ENCODE results near the gene RSU1.

Gene RSU1

DNA sequence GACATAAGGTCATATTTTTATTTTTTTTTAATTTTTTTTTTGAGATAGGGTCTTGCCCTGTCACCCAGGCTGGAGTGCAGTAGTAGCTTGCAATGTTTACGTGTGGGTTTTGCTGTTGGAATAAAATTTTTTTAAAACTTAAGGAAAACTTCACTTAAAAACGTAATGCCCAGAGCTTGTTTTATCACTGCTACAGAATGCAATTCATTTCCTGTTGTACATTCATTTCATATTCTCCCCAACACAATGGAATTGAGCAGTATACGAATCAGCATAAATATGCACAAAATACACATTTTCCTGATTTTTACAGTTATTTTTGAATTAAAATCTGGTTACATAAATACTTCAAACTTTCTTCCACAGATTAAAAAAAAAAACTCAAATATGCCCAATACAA lies 40.3 kb downstream of the RSU1 start:
- Histone ChIP-seq H3K4me1 (ENCODE audit: control insufficient read depth, insufficient read depth, low read depth, low read length) (no peaks in the 10 kb centered on the region), H2BK5ac (ENCODE audit: low read depth, low read length, poor library complexity, severe bottlenecking) (no peak overlapping the region), H3K9me3 (ENCODE audit: control insufficient read depth, low read length) (no peaks in the 10 kb centered on the region), H3K79me1 (replicated peaks; ENCODE audit: low read length, poor library complexity, severe bottlenecking) (peaks cover 30% of the 10 kb centered on the region), H2BK15ac (ENCODE audit: low read depth, poor library complexity, severe bottlenecking) (no peak overlapping the region), H2BK120ac (ENCODE audit: low read depth, low read length) (no peak overlapping the region), H3K36me3 (ENCODE audit: control insufficient read depth in 1 of 2, insufficient read depth in 2 of 2, low read depth in 1 of 2, low read length in 2 of 2) (peaks cover 10 to 50% of the 10 kb centered on the region in 2 experiments), H3K18ac (ENCODE audit: low read depth in 1 of 2, low read length in 2 of 2) (no peak overlapping the region), H2BK12ac (ENCODE audit: low read length in 2 of 2) (no peak overlapping the region), H3K14ac (ENCODE audit: low read length in 2 of 2) (no peak overlapping the region), H3K23ac (ENCODE audit: low read length in 2 of 2) (no peak overlapping the region), H3K4me3 (ENCODE audit: insufficient read depth in 1 of 2, low read depth in 1 of 2, low read length in 2 of 2) (no peak overlapping the region), H3K4ac (ENCODE audit: low read depth in 1 of 2, low read length in 2 of 2) (no peak overlapping the region), H3K4me2 (ENCODE audit: low read length, poor library complexity, severe bottlenecking) (no peak overlapping the region), H2AFZ (ENCODE audit: low read depth, low read length) (no peak overlapping the region), H2AK5ac (ENCODE audit: low read length, severe bottlenecking) (no peak overlapping the region), H4K91ac (ENCODE audit: low read length) (no peak overlapping the region), H3K9ac (ENCODE audit: low read length) (peak overlapping the region; percentile 58), H3K27ac (ENCODE audit: low read length, poor library complexity, severe bottlenecking) (no peak overlapping the region), H3K27me3 (ENCODE audit: control insufficient read depth in 1 of 2, insufficient read depth in 1 of 2, low read length in 2 of 2) (no peaks in the 10 kb centered on the region), H4K8ac (ENCODE audit: low read length) (no peak overlapping the region)
- no peak for DNase-seq
- WGBS = 47% methylated on average over 2 of the region's 3 CpGs

DNA sequence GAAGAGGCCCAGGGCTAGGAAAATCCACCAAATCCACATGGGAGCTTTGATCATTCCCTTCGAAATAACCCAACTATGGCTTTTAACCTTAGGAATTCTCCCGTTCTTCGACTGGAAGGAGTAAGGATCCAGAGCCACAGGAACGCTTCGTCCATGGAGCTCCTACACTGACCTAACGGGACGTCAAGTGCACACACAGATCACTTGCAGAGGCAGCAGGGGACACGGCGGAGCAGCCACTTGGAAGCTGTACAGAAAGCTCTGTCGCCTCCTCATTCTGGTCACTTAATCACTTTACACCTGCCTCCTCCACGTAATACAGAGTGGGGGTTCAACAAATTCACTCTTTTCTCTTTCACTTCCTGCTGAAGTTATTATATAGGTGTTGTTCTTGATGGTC lies 43.9 kb downstream of the RSU1 start:
- Histone ChIP-seq H2BK120ac (ENCODE audit: low read depth, low read length) (no peak overlapping the region), H3K4me1 (ENCODE audit: control insufficient read depth, insufficient read depth, low read depth, low read length) (no peaks in the 10 kb centered on the region), H3K27ac (ENCODE audit: low read length, poor library complexity, severe bottlenecking) (no peak overlapping the region), H3K4me3 (ENCODE audit: insufficient read depth in 1 of 2, low read depth in 1 of 2, low read length in 2 of 2) (no peak overlapping the region), H2AFZ (ENCODE audit: low read depth, low read length) (no peak overlapping the region), H3K4me2 (ENCODE audit: low read length, poor library complexity, severe bottlenecking) (no peak overlapping the region), H3K4ac (ENCODE audit: low read depth in 1 of 2, low read length in 2 of 2) (no peak overlapping the region), H2BK15ac (ENCODE audit: low read depth, poor library complexity, severe bottlenecking) (no peak overlapping the region), H4K91ac (ENCODE audit: low read length) (no peak overlapping the region), H3K23ac (ENCODE audit: low read length in 2 of 2) (no peak overlapping the region), H2BK5ac (ENCODE audit: low read depth, low read length, poor library complexity, severe bottlenecking) (no peak overlapping the region), H3K9me3 (ENCODE audit: control insufficient read depth, low read length) (no peaks in the 10 kb centered on the region), H3K9ac (ENCODE audit: low read length) (no peak overlapping the region), H3K14ac (ENCODE audit: low read length in 2 of 2) (no peak overlapping the region), H3K79me1 (replicated peaks; ENCODE audit: low read length, poor library complexity, severe bottlenecking) (peaks cover 36% of the 10 kb centered on the region), H3K18ac (ENCODE audit: low read depth in 1 of 2, low read length in 2 of 2) (no peak overlapping the region), H2AK5ac (ENCODE audit: low read length, severe bottlenecking) (no peak overlapping the region), H4K8ac (ENCODE audit: low read length) (no peak overlapping the region), H2BK12ac (ENCODE audit: low read length in 2 of 2) (no peak overlapping the region), H3K36me3 (ENCODE audit: control insufficient read depth in 1 of 2, insufficient read depth in 2 of 2, low read depth in 1 of 2, low read length in 2 of 2) (peaks cover 10 to 28% of the 10 kb centered on the region in 2 experiments), H3K27me3 (ENCODE audit: control insufficient read depth in 1 of 2, insufficient read depth in 1 of 2, low read length in 2 of 2) (no peaks in the 10 kb centered on the region)
- DNase-seq = no peak
- WGBS = 70% methylated on average over 9 of the region's 11 CpGs

DNA sequence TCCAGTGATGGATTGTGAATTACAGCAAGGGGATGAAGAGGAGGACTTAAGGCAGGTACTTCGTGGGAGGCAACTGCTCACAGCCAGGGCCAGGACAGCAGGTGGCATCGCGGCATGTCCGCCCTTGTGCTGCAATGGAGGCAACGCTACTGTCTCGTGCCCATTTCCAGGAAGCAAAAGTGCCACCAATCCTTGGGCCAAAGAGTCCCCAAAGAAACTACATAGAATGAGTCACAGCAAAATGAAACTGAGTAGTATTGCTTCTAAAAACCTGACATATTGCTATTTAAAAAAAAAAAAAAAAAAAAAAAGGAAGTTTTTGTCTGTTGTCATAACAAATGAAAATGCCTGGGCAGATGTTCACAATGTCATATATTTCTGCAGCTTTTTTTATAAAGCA lies 46.6 kb downstream of the RSU1 start:
- Histone ChIP-seq H3K18ac (ENCODE audit: low read depth in 1 of 2, low read length in 2 of 2) (no peak overlapping the region), H2AFZ (ENCODE audit: low read depth, low read length) (no peak overlapping the region), H3K27me3 (ENCODE audit: control insufficient read depth in 1 of 2, insufficient read depth in 1 of 2, low read length in 2 of 2) (no peaks in the 10 kb centered on the region), H4K8ac (ENCODE audit: low read length) (no peak overlapping the region), H3K23ac (ENCODE audit: low read length in 2 of 2) (no peak overlapping the region), H3K9ac (ENCODE audit: low read length) (no peak overlapping the region), H3K79me1 (replicated peaks; ENCODE audit: low read length, poor library complexity, severe bottlenecking) (peaks cover 46% of the 10 kb centered on the region), H3K14ac (ENCODE audit: low read length in 2 of 2) (peak overlapping the region in 1 of 2 experiments; percentile 2), H3K9me3 (ENCODE audit: control insufficient read depth, low read length) (no peaks in the 10 kb centered on the region), H2BK12ac (ENCODE audit: low read length in 2 of 2) (no peak overlapping the region), H3K4me1 (ENCODE audit: control insufficient read depth, insufficient read depth, low read depth, low read length) (no peaks in the 10 kb centered on the region), H2BK15ac (ENCODE audit: low read depth, poor library complexity, severe bottlenecking) (no peak overlapping the region), H2AK5ac (ENCODE audit: low read length, severe bottlenecking) (no peak overlapping the region), H2BK120ac (ENCODE audit: low read depth, low read length) (no peak overlapping the region), H3K27ac (ENCODE audit: low read length, poor library complexity, severe bottlenecking) (no peak overlapping the region), H3K4me3 (ENCODE audit: insufficient read depth in 1 of 2, low read depth in 1 of 2, low read length in 2 of 2) (no peak overlapping the region), H3K4me2 (ENCODE audit: low read length, poor library complexity, severe bottlenecking) (no peak overlapping the region), H3K4ac (ENCODE audit: low read depth in 1 of 2, low read length in 2 of 2) (no peak overlapping the region), H4K91ac (ENCODE audit: low read length) (no peak overlapping the region), H3K36me3 (ENCODE audit: control insufficient read depth in 1 of 2, insufficient read depth in 2 of 2, low read depth in 1 of 2, low read length in 2 of 2) (peaks cover 10 to 24% of the 10 kb centered on the region in 2 experiments), H2BK5ac (ENCODE audit: low read depth, low read length, poor library complexity, severe bottlenecking) (no peak overlapping the region)
- DNase-seq = no peak
- 93% methylated on average over 6 of the region's 6 CpGs for WGBS

DNA sequence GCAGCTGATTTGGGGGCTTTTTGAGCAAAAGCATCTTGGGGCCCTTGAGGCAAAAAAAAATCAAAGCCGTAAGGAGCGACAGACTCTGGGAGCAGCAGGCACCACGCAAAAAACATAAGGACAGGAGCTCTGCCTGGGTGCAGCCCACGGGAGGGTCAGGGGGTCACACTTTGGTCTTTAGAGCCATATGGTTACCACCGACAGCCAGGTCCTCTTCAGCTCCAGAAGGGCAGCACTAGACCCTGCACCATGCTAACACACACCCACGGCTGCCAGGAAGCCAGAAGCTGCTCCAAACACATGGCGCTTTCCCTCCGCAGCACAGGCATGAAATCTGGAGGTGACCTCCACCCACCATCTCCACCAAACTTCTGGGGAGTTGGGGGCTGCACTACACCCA lies 47.1 kb downstream of the RSU1 start:
- Histone ChIP-seq H4K8ac (ENCODE audit: low read length) (no peak overlapping the region), H3K27me3 (ENCODE audit: control insufficient read depth in 1 of 2, insufficient read depth in 1 of 2, low read length in 2 of 2) (no peaks in the 10 kb centered on the region), H3K4me2 (ENCODE audit: low read length, poor library complexity, severe bottlenecking) (no peak overlapping the region), H2BK5ac (ENCODE audit: low read depth, low read length, poor library complexity, severe bottlenecking) (no peak overlapping the region), H3K36me3 (ENCODE audit: control insufficient read depth in 1 of 2, insufficient read depth in 2 of 2, low read depth in 1 of 2, low read length in 2 of 2) (peaks cover 10 to 24% of the 10 kb centered on the region in 2 experiments), H2AFZ (ENCODE audit: low read depth, low read length) (no peak overlapping the region), H3K14ac (ENCODE audit: low read length in 2 of 2) (peak overlapping the region in 1 of 2 experiments; percentile 48), H2AK5ac (ENCODE audit: low read length, severe bottlenecking) (no peak overlapping the region), H3K9ac (ENCODE audit: low read length) (no peak overlapping the region), H2BK15ac (ENCODE audit: low read depth, poor library complexity, severe bottlenecking) (no peak overlapping the region), H3K18ac (ENCODE audit: low read depth in 1 of 2, low read length in 2 of 2) (no peak overlapping the region), H3K4me3 (ENCODE audit: insufficient read depth in 1 of 2, low read depth in 1 of 2, low read length in 2 of 2) (no peak overlapping the region), H3K9me3 (ENCODE audit: control insufficient read depth, low read length) (no peaks in the 10 kb centered on the region), H2BK120ac (ENCODE audit: low read depth, low read length) (no peak overlapping the region), H4K91ac (ENCODE audit: low read length) (no peak overlapping the region), H3K27ac (ENCODE audit: low read length, poor library complexity, severe bottlenecking) (no peak overlapping the region), H3K79me1 (replicated peaks; ENCODE audit: low read length, poor library complexity, severe bottlenecking) (peaks cover 45% of the 10 kb centered on the region), H3K4me1 (ENCODE audit: control insufficient read depth, insufficient read depth, low read depth, low read length) (no peaks in the 10 kb centered on the region), H3K23ac (ENCODE audit: low read length in 2 of 2) (no peak overlapping the region), H3K4ac (ENCODE audit: low read depth in 1 of 2, low read length in 2 of 2) (no peak overlapping the region), H2BK12ac (ENCODE audit: low read length in 2 of 2) (no peak overlapping the region)
- DNase-seq = no peak
- WGBS = 93% methylated on average over 8 of the region's 8 CpGs
